Epithelial cell of esophagus (primary cell): ENCODE measurements around the gene NRGN.
"Not testable (repeated sequence)": the region's sequence is repeated elsewhere in the genome, so short reads cannot be mapped to it uniquely, and the experiment has no call there.

Experiments
- DNase-seq: peaks from one replicate; pipeline ENCODE4 v3.0.0; 2010; ENCODE audit warnings: low read depth
- H3K4me3 ChIP-seq: 2 replicates; pipeline ENCODE4 v1.5.1; 2011; ENCODE audit warnings: mild to moderate bottlenecking, low read length, control low read depth
- TF ChIP-seq, protein P1 (sequence below): IDR thresholded peaks from 2 replicates; pipeline ENCODE4 v1.5.1; 2011; ENCODE audit warnings: low read depth, mild to moderate bottlenecking, low read length, control low read depth, inconsistent platforms; ENCODE audit not compliant: insufficient read depth; ENCODE audit errors: missing control alignments

Gene NRGN

GRCh38 chr11:124769806-124770774 lies 30.3 kb downstream of the NRGN start:
- DNase-seq = peak; percentile 47
- no peak overlapping the region for H3K4me3 ChIP-seq
- TF ChIP-seq, protein P1, sequence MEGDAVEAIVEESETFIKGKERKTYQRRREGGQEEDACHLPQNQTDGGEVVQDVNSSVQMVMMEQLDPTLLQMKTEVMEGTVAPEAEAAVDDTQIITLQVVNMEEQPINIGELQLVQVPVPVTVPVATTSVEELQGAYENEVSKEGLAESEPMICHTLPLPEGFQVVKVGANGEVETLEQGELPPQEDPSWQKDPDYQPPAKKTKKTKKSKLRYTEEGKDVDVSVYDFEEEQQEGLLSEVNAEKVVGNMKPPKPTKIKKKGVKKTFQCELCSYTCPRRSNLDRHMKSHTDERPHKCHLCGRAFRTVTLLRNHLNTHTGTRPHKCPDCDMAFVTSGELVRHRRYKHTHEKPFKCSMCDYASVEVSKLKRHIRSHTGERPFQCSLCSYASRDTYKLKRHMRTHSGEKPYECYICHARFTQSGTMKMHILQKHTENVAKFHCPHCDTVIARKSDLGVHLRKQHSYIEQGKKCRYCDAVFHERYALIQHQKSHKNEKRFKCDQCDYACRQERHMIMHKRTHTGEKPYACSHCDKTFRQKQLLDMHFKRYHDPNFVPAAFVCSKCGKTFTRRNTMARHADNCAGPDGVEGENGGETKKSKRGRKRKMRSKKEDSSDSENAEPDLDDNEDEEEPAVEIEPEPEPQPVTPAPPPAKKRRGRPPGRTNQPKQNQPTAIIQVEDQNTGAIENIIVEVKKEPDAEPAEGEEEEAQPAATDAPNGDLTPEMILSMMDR = no peak

DNA sequence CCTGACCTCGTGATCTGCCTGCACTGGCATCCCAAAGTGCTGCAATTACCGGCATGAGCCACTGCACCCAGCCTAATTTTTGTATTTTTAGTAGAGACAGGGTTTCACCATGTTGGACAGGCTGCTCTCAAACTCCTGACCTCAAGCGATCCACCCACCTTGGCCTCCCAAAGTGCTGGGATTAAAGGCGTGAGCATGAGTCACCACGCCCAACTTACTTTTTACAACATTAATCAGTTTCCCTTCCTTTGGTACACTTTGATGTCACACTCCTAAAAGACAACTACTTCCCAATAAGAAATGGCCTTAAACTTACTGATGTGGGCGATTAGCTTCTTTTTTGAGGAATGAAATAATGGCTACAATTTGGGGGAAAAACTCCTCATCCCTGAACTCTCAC lies 31.2 kb downstream of the NRGN start:
- not testable (repeated sequence) for DNase-seq, H3K4me3 ChIP-seq

DNA sequence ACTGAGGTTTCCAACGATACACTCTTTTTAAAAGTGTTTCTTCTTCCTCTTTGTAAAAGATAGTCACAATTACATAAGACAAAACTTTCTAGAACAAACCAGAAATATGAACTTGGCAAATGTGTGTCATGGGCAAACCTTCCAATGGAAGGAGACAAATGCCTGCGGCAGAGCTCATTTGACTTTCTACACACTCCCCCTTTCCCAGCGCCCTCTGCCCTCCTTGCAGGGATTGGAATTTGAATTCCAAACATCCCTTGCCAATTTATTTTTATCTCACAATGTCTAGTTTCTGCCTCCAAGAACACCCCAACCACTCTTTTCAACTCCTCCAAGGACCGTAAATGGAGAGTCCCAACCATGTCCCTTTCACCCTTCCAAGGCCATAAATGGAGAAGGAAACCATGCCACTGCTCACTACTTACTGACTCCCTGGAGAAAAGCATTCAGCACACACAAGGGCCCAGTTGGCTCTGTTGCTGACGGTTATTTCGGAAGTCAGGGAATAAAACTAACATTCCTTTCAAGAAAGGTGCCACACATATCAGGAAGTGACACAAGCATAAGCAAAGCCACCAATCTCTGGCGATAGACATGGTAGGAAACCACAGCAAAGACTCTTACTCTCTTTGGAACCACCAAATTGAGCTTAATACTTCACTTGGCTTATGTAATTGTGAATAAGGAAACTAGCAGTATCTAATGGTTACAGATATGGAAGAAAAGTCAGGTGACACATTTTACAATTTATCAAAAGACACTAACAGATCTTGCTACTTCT lies 37.3 kb downstream of the NRGN start:
- TF ChIP-seq, protein P1 = no peak
- H3K4me3 ChIP-seq = no peak overlapping the region
- no peak for DNase-seq

GRCh38 chr11:124778281-124778680 lies 38.5 kb downstream of the NRGN start:
- H3K4me3 ChIP-seq = no peak overlapping the region
- TF ChIP-seq, protein P1 = peak; percentile 30
- no peak for DNase-seq

DNA sequence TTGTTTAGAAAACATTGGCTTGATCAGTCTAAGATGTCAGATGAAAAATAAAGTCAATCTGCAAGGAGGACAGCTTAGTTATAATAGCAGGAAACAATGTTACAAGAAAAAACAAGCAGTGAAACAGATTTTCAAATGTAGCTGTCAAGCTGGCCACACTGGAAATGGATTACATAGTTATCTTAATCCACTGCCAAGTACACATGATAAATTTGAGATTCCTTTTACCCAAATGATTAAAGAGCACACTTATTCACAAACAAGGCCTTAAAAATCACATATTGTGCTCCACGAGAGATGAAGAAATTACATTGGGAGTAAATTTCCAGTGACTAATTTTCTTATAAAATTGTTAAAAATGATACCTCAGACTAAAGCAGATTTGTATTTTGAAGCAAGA lies 39.8 kb downstream of the NRGN start:
- TF ChIP-seq, protein P1 = no peak
- no peak for DNase-seq
- no peak overlapping the region for H3K4me3 ChIP-seq

DNA sequence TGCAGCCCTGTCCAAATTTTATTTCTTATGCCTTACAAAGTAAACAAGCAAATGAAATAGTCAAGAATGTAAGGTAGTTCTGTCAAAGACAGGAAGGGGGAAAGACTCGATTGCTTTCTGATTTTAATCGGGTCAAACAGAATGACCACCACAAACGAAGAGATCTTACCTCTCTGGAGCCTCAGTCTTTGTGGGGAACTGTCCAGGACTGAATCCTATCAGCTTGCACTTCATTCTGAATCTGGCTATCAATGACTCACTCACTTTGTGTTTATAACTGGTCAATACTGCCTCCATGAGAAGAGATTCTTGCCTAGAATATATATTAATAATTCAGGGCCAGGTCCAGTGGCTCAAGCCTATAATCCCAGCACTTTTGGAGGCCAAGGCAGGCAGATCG lies 43.3 kb downstream of the NRGN start:
- TF ChIP-seq, protein P1 = no peak
- no peak for DNase-seq
- H3K4me3 ChIP-seq = no peak overlapping the region

DNA sequence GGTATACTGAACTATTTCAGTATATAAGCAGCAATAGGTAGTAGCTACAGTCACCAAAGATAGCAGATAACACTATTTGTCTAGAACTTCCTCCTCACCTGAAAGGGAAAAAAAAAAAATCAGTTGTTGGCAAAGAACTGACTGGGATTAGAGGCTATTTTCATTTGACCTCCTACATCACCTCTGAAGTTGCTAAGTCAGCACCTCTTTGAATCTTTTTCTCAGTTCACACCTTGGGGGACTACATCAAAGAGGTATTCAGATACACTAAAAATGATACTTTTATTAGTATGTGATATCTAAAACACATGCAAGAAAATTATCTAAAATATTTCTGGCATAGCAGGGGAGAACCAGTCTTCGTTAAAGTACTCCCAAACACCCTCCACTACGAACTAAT lies 44.3 kb downstream of the NRGN start:
- no peak overlapping the region for H3K4me3 ChIP-seq
- TF ChIP-seq, protein P1 = no peak
- DNase-seq = no peak
